ENCODE data around the gene EIF3D. TPM values are rescaled to one million over a fixed set of nuclear protein-coding genes. Genes with fewer than 3 reads are reported as not detected.
A peak's percentile ranks its signal among the peaks of the same experiment; 100 is the strongest.
"Not testable (repeated sequence)": the region's sequence is repeated elsewhere in the genome, so short reads cannot be mapped to it uniquely, and the experiment has no call there.

EIF3D gene
- total and polyA plus RNA-seq, 2 experiments from 2014 or later: 148 to 381 TPM

DNA sequence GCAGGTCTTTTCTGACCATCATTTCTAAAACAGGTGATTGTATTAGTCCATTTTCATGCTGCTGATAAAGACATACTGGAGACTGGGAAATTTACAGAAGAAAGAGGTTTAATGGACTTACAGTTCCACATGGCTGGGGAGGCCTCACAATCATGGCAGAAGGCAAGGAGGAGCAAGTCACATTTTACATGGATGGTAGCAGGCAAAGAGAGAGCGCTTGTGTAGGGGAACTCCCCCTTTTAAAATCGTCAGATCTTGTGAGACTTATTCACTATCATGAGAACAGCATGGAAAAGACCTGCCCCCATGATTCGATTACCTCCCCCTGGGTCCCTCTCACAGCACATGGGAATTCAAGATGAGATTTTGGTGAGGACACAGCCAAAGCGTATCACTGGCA lies 4.4 kb upstream of the EIF3D start:
- Mint-ChIP-seq H3K9me3 (peaks cover 18% of the 10 kb centered on the region), H3K27me3 (ENCODE audit: insufficient read depth, low read depth, poor library complexity) (peaks cover 12% of the 10 kb centered on the region)
- H3K36me3 Mint-ChIP-seq (ENCODE audit: low read depth); H3K36me3 ChIP-seq (ENCODE audit: insufficient read depth); DNase-seq (ENCODE audit: low spot score); H3K4me1 Mint-ChIP-seq; H3K4me3 Mint-ChIP-seq; H4K20me1 ChIP-seq (replicated peaks; ENCODE audit: insufficient read depth); H3K4me2 ChIP-seq; H3K27me3 ChIP-seq (ENCODE audit: insufficient read depth); H3K27ac Mint-ChIP-seq; H3K4me1 ChIP-seq (ENCODE audit: insufficient read depth); ATAC-seq; H3K4me3 ChIP-seq; H3K79me2 ChIP-seq (replicated peaks; ENCODE audit: insufficient read depth); H2AFZ ChIP-seq; H3K27ac ChIP-seq (ENCODE audit: low read depth); H3K9me2 ChIP-seq (ENCODE audit: insufficient read depth): not testable (repeated sequence)
- peaks cover 13% of the 10 kb centered on the region for H3F3A ChIP-seq (replicated peaks; ENCODE audit: low read depth)

DNA sequence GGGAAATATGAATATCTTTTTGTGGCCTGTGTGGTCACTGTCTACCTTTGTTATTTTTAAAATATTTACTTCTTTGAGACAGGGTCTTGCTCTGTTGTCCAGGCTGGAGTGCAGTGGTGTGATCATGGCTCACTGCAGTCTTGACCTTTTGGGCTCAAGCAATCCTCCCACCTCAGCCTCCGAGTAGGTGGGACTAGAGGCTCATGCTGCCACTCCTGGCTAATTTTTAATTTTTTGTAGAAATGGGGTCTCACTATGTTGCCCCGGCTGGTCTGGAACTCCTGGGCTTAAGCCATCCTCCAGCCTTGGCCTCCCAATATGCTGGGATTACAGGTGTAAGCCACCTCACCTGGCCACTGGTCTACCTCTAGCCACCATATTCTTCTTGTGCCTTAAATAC lies 3.5 kb upstream of the EIF3D start:
- no peak overlapping the region for H3K27ac Mint-ChIP-seq
- no peak overlapping the region; the same call in 2 of the 3 replicates for H3K4me3 Mint-ChIP-seq
- peaks cover 2% of the 10 kb centered on the region; the same call in 2 of the 3 replicates for H3K4me1 Mint-ChIP-seq
- peaks cover 13% of the 10 kb centered on the region for H3K79me2 ChIP-seq (replicated peaks; ENCODE audit: insufficient read depth)
- no peak overlapping the region for H2AFZ ChIP-seq
- H3K27me3 Mint-ChIP-seq (ENCODE audit: insufficient read depth, low read depth, poor library complexity): peaks cover 15% of the 10 kb centered on the region
- H3K36me3 ChIP-seq (ENCODE audit: insufficient read depth): no peaks in the 10 kb centered on the region
- H3F3A ChIP-seq (replicated peaks; ENCODE audit: low read depth): peaks cover 18% of the 10 kb centered on the region
- no peak overlapping the region for H3K4me2 ChIP-seq
- H3K27me3 ChIP-seq (ENCODE audit: insufficient read depth): no peaks in the 10 kb centered on the region
- H3K4me3 ChIP-seq: no peak overlapping the region
- peaks cover 6% of the 10 kb centered on the region; the same call in 1 of the 2 replicates for H3K4me1 ChIP-seq (ENCODE audit: insufficient read depth)
- H4K20me1 ChIP-seq (replicated peaks; ENCODE audit: insufficient read depth): no peaks in the 10 kb centered on the region; the same call in 1 of the 2 replicates
- no peak for TF ChIP-seq EZH2phosphoT487 (IDR thresholded peaks at IDR 0.05; ENCODE audit: unreplicated experiment)
- no peak for TF ChIP-seq EZH2 (IDR thresholded peaks at IDR 0.05; ENCODE audit: low read depth, unreplicated experiment)
- no peak for TF ChIP-seq POLR2AphosphoS5 (IDR thresholded peaks at IDR 0.05; ENCODE audit: low read depth)
- no peak for TF ChIP-seq ZNF114 (CRISPR knock-in tag; IDR thresholded peaks at IDR 0.05)
- no peak for TF ChIP-seq CREB1 (CRISPR knock-in tag; IDR thresholded peaks at IDR 0.05; ENCODE audit: low read depth)
- no peak for DNase-seq (ENCODE audit: low spot score)
- H3K27ac ChIP-seq (ENCODE audit: low read depth): no peak overlapping the region
- H3K36me3 Mint-ChIP-seq (ENCODE audit: low read depth): peaks cover 3% of the 10 kb centered on the region; the same call in 1 of the 3 replicates
- 0 out of 2 replicates have a peak, but pooled peaks cover 6% of the 10 kb centered on the region for H3K9me2 ChIP-seq (ENCODE audit: insufficient read depth)
- H3K9me3 Mint-ChIP-seq: peaks cover 18% of the 10 kb centered on the region
- ATAC-seq: no peak

DNA sequence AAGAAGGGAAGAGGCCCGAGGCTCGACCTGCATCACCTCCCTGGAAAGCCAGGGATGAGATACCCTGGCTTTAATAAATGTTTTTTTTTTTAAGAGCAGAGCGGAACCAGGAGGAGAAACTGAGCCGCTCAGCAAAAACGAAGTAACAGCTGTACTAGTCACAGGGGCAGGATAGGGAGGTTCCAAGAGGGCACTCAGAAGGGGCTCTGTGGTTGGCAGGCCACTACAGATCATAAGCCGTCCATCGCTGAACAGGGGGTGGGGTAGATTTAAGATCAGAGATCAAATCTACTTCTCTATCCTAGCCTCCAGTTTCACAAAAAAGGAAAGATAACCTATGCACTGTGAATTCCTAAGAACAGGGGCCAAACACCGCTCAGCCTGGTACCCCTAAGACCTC lies 625 bp downstream of the EIF3D start:
- Histone ChIP-seq H3K36me3 (ENCODE audit: insufficient read depth) (peaks cover 36% of the 10 kb centered on the region), H3F3A (replicated peaks; ENCODE audit: low read depth) (peaks cover 29% of the 10 kb centered on the region), H3K9me2 (ENCODE audit: insufficient read depth) (0 out of 2 replicates have a peak, but pooled peaks cover 3% of the 10 kb centered on the region), H3K27ac (ENCODE audit: low read depth) (peak overlapping the region; percentile 99), H2AFZ (peak overlapping the region; percentile 88; the same call in 1 of the 2 replicates), H3K4me3 (peak overlapping the region; percentile 100), H3K4me1 (ENCODE audit: insufficient read depth) (peaks cover 6% of the 10 kb centered on the region; the same call in 1 of the 2 replicates), H4K20me1 (replicated peaks; ENCODE audit: insufficient read depth) (peaks cover 9% of the 10 kb centered on the region), H3K27me3 (ENCODE audit: insufficient read depth) (no peaks in the 10 kb centered on the region), H3K4me2 (peak overlapping the region; percentile 100), H3K79me2 (replicated peaks; ENCODE audit: insufficient read depth) (peaks cover 30% of the 10 kb centered on the region)
- peak overlapping the region; percentile 99 for H3K27ac Mint-ChIP-seq
- peaks cover 5% of the 10 kb centered on the region for H3K4me1 Mint-ChIP-seq
- no peak for DNase-seq (ENCODE audit: low spot score)
- H3K9me3 Mint-ChIP-seq: peaks cover 3% of the 10 kb centered on the region
- H3K27me3 Mint-ChIP-seq (ENCODE audit: insufficient read depth, low read depth, poor library complexity): peaks cover 15% of the 10 kb centered on the region
- H3K4me3 Mint-ChIP-seq: peak overlapping the region; percentile 92
- peaks cover 42% of the 10 kb centered on the region for H3K36me3 Mint-ChIP-seq (ENCODE audit: low read depth)
- peak; percentile 5 for ATAC-seq
- TF ChIP-seq CTCF (conservative IDR thresholded peaks at IDR 0.05; ENCODE audit: low read depth in 2 of 2) (no peak), REST (IDR thresholded peaks at IDR 0.05; ENCODE audit: unreplicated experiment) (no peak), JUNB (IDR thresholded peaks at IDR 0.05; ENCODE audit: unreplicated experiment) (no peak), POLR2AphosphoS5 (IDR thresholded peaks at IDR 0.05; ENCODE audit: low read depth) (no peak), EZH2phosphoT487 (IDR thresholded peaks at IDR 0.05; ENCODE audit: unreplicated experiment) (no peak), STAT1 (IDR thresholded peaks at IDR 0.05; ENCODE audit: unreplicated experiment) (no peak), EZH2 (IDR thresholded peaks at IDR 0.05; ENCODE audit: low read depth, unreplicated experiment) (no peak)

All from GM23338 (cell line).